HCT116 (cell line): Measurements from ENCODE around the gene GABPB1. TPM values are rescaled to one million over a fixed set of nuclear protein-coding genes. Genes with fewer than 3 reads are reported as not detected.

ENCODE experiments used
- ATAC-seq: fragments of 200-7000 bp; cut with Tn5 transposase; 2 replicates; pipeline ENCODE4 v1.9.1; 2020; ENCODE audit warnings: mild to moderate bottlenecking, moderate library complexity
- BruUV-seq: library from RNA; stranded (reverse); fragments of 400-500 nt; replicated peaks from 2 replicates; lab custom pipeline; 2021; lab: Mats Ljungman, UMichigan
- CTCF ChIA-PET: fragments of 300-600 bp; sonication (Branson Sonifier 250); formaldehyde crosslinking; loops from one replicate; lab custom pipeline; 2021; ENCODE audit warnings: antibody characterized with exemption; lab: Charles Lee
- POLR2A ChIA-PET: fragments of 300-600, 350-600 bp; sonication (Branson Sonifier 250); formaldehyde crosslinking; loops from one replicate; lab custom pipeline; 2021; ENCODE audit warnings: antibody characterized with exemption; lab: Charles Lee
- RAD21 ChIA-PET, 2 experiments: fragments of 300-600 bp; sonication (Branson Sonifier 250); formaldehyde crosslinking; loops; one replicate each; lab custom pipeline; 2023; ENCODE audit warnings: low total read pairs in 2 of 2; ENCODE audit not compliant: uncharacterized antibody in 2 of 2, unreplicated experiment in 2 of 2, low non-redundant PET in 1 of 2; lab: Charles Lee
- DNase-seq: peaks from one replicate; pipeline ENCODE4 v3.0.0-alpha.2; 2010; ENCODE audit warnings: low read depth, low spot score
- H2AFZ ChIP-seq: fragments of 200-600 bp; shearing (Covaris generic), sonication (generic); 2 replicates; pipeline ENCODE4 v1.6.1; 2017; ENCODE audit warnings: low read depth, mixed run types, mixed read lengths, antibody characterized with exemption, low read length; ENCODE audit not compliant: poor library complexity, severe bottlenecking
- H3K27ac ChIP-seq: 2 replicates; pipeline ENCODE4 v1.5.1; 2012; ENCODE audit warnings: low read depth, low read length
- H3K27me3 ChIP-seq: fragments of 200-600 bp; sonication (generic); 2 replicates; pipeline ENCODE4 v1.6.1; 2016; ENCODE audit warnings: mixed run types, low read length, mixed read lengths; ENCODE audit not compliant: insufficient read depth
- H3K36me3 ChIP-seq, 2 experiments: fragments of 200-500 bp in 1 of 2; fragments of 200-600 bp in 1 of 2; sonication (Bioruptor generic) in 1 of 2; sonication (generic) in 1 of 2; 2 replicates each; pipeline versions ENCODE4 v1.5.1 to v1.6.1; 2014 to 2016; ENCODE audit warnings: low read length in 2 of 2, inconsistent platforms in 1 of 2, mixed read lengths in 1 of 2, mixed run types in 1 of 2; ENCODE audit not compliant: insufficient read depth in 2 of 2, control insufficient read depth in 1 of 2
- H3K4me1 ChIP-seq, 2 experiments: fragments of 200-600 bp in 1 of 2; sonication (generic) in 1 of 2; 2 replicates each; pipeline versions ENCODE4 v1.5.1 to v1.6.1; 2012 to 2017; ENCODE audit warnings: low read length in 2 of 2, inconsistent platforms in 1 of 2, mild to moderate bottlenecking in 1 of 2, mixed read lengths in 1 of 2, mixed run types in 1 of 2, moderate library complexity in 1 of 2; ENCODE audit not compliant: insufficient read depth in 2 of 2, control insufficient read depth in 1 of 2
- H3K4me2 ChIP-seq: fragments of 200-600 bp; sonication (generic); 2 replicates; pipeline ENCODE4 v1.6.1; 2017; ENCODE audit warnings: mixed run types, low read length, mixed read lengths
- H3K4me3 ChIP-seq, 2 experiments: fragments of 200-600 bp in 1 of 2; sonication (generic) in 1 of 2; replicated peaks in 1 of 2; 2 replicates each; pipeline ENCODE4 v1.5.1; 2011 to 2016; ENCODE audit warnings: low read length in 2 of 2, control low read depth in 1 of 2, low read depth in 1 of 2, mild to moderate bottlenecking in 1 of 2, mixed read lengths in 1 of 2, mixed run types in 1 of 2
- H3K79me2 ChIP-seq: fragments of 200-600 bp; sonication (generic); 2 replicates; pipeline ENCODE4 v1.6.1; 2017; ENCODE audit warnings: mild to moderate bottlenecking, mixed run types, low read length, moderate library complexity, mixed read lengths; ENCODE audit not compliant: insufficient read depth
- H3K9ac ChIP-seq: fragments of 200-600 bp; sonication (generic); 2 replicates; pipeline ENCODE4 v1.6.1; 2016; ENCODE audit warnings: low read length, mixed read lengths
- H3K9me2 ChIP-seq: fragments of 200-600 bp; sonication (generic), shearing (Covaris generic); 2 replicates; pipeline ENCODE4 v1.6.1; 2017; ENCODE audit warnings: mixed run types, mild to moderate bottlenecking, moderate library complexity; ENCODE audit not compliant: insufficient read depth
- H3K9me3 ChIP-seq, 2 experiments: fragments of 200-500 bp in 1 of 2; fragments of 200-600 bp in 1 of 2; sonication (Bioruptor generic) in 1 of 2; sonication (generic) in 1 of 2; 2 replicates each; pipeline ENCODE4 v1.6.1; 2014 to 2017; ENCODE audit warnings: low read length in 2 of 2, mixed read lengths in 2 of 2, inconsistent platforms in 1 of 2, low read depth in 1 of 2, mild to moderate bottlenecking in 1 of 2, mixed run types in 1 of 2, moderate library complexity in 1 of 2; ENCODE audit not compliant: control insufficient read depth in 1 of 2, insufficient read depth in 1 of 2
- H4K20me1 ChIP-seq: fragments of 200-600 bp; sonication (generic), shearing (Covaris generic); 2 replicates; pipeline ENCODE4 v1.6.1; 2017; ENCODE audit warnings: mixed run types, mild to moderate bottlenecking, moderate library complexity; ENCODE audit not compliant: insufficient read depth
- ATF3 ChIP-seq: IDR thresholded peaks from 2 replicates; pipeline ENCODE4 v1.6.1; 2012
- CBX3 ChIP-seq: IDR thresholded peaks from 2 replicates; pipeline ENCODE4 v1.6.1; 2012; ENCODE audit warnings: low read depth
- CEBPB ChIP-seq: IDR thresholded peaks from 2 replicates; pipeline ENCODE4 v1.6.1; 2012; ENCODE audit warnings: low read depth
- EGR1 ChIP-seq: IDR thresholded peaks from 2 replicates; pipeline ENCODE4 v1.6.1; 2012; ENCODE audit warnings: low read depth
- ELF1 ChIP-seq: IDR thresholded peaks from 2 replicates; pipeline ENCODE4 v1.6.1; 2012; ENCODE audit warnings: low read depth, borderline replicate concordance
- EZH2phosphoT487 ChIP-seq: fragments of 200-600 bp; IDR thresholded peaks from 2 replicates; pipeline ENCODE4 v1.6.1; 2018; ENCODE audit warnings: antibody characterized with exemption, borderline replicate concordance
- FOSL1 ChIP-seq: IDR thresholded peaks from 2 replicates; pipeline ENCODE4 v1.6.1; 2012; ENCODE audit warnings: low read depth
- JUND ChIP-seq: IDR thresholded peaks from 2 replicates; pipeline ENCODE4 v1.6.1; 2012
- MAX ChIP-seq: IDR thresholded peaks from 2 replicates; pipeline ENCODE4 v1.6.1; 2012
- POLR2A ChIP-seq: IDR thresholded peaks from 2 replicates; pipeline ENCODE4 v1.7.0; 2011; ENCODE audit warnings: borderline replicate concordance; ENCODE audit not compliant: insufficient read depth, insufficient read length; ENCODE audit errors: extremely low read depth
- POLR2AphosphoS5 ChIP-seq: IDR thresholded peaks from 2 replicates; pipeline ENCODE4 v1.6.1; 2011; ENCODE audit warnings: mild to moderate bottlenecking, low read depth, low read length, moderate library complexity
- REST ChIP-seq: IDR thresholded peaks from 2 replicates; pipeline ENCODE4 v1.6.1; 2012; ENCODE audit warnings: low read depth
- SIN3A ChIP-seq: IDR thresholded peaks from 2 replicates; pipeline ENCODE4 v1.6.1; 2012; ENCODE audit warnings: low read depth
- SRF ChIP-seq: IDR thresholded peaks from 2 replicates; pipeline ENCODE4 v1.6.1; 2012; ENCODE audit warnings: low read depth
- TCF7L2 ChIP-seq: IDR thresholded peaks from 2 replicates; pipeline ENCODE4 v1.7.0; 2011; ENCODE audit warnings: borderline replicate concordance, inconsistent platforms; ENCODE audit not compliant: insufficient read depth, insufficient read length; ENCODE audit errors: extremely low read depth
- YY1 ChIP-seq: IDR thresholded peaks from 2 replicates; pipeline ENCODE4 v1.6.1; 2011; ENCODE audit warnings: low read length, low read depth, moderate library complexity, mild to moderate bottlenecking; ENCODE audit not compliant: insufficient replicate concordance; ENCODE audit errors: extremely low read depth
- ZBTB33 ChIP-seq: IDR thresholded peaks from 2 replicates; pipeline ENCODE4 v1.6.1; 2011; ENCODE audit warnings: mild to moderate bottlenecking, low read length, moderate library complexity; ENCODE audit not compliant: insufficient replicate concordance; ENCODE audit errors: extremely low read depth
- ZFX ChIP-seq: fragments of 450-650 bp; IDR thresholded peaks from 2 replicates; pipeline ENCODE4 v1.6.1; 2017
- ZNF274 ChIP-seq: fragments of 200-500 bp; sonication (Bioruptor generic); IDR thresholded peaks from 2 replicates; pipeline ENCODE4 v1.6.1; 2014; ENCODE audit warnings: mild to moderate bottlenecking, low read depth, low read length, inconsistent platforms
- intact Hi-C: fragments of 100-400 bp; cut with micrococcal nuclease; formaldehyde crosslinking; loops from 2 replicates; pipeline ENCODE4 v1.10.0; 2022
- total RNA-seq: library from RNA; stranded (reverse); gene quantifications from one replicate; pipeline ENCODE4 v1.2.1, GENCODE V29; 2021; ENCODE audit not compliant: unreplicated experiment

GABPB1 gene
- total RNA-seq, 1 experiment from 2014 or later, result 20.1 TPM

- TF ChIP-seq EZH2phosphoT487 (no peak), POLR2AphosphoS5 (no peak), JUND (no peak), SIN3A (no peak), ZNF274 (no peak), YY1 (no peak), CBX3 (no peak), POLR2A (no peak)
Measured at GRCh38 chr15:50249704-50250103, 105.3 kb downstream of the GABPB1 start (continued).

- ATAC-seq (no peak), DNase-seq (no peak)
- no peak overlapping the region for H3K4me2 ChIP-seq
- H3K9me2 ChIP-seq, result no peaks in the 10 kb centered on the region
- TF ChIP-seq EGR1 (no peak), POLR2AphosphoS5 (no peak), CBX3 (no peak), FOSL1 (no peak), SRF (no peak), MAX (no peak), EZH2phosphoT487 (no peak), ZFX (no peak), REST (no peak), ZNF274 (no peak), ELF1 (no peak), TCF7L2 (no peak), SIN3A (no peak), CEBPB (no peak), ATF3 (no peak), ZBTB33 (no peak), POLR2A (no peak)
- ChIA-PET POLR2A (no interaction called here), RAD21 (no interaction called here), CTCF (no interaction called here)
- no peak overlapping the region for H3K9ac ChIP-seq
- no peaks in the 10 kb centered on the region for H3K9me3 ChIP-seq
- intact Hi-C loops, result no loop called here
- H3K36me3 ChIP-seq, result no peaks in the 10 kb centered on the region
- no TSS peak for BruUV-seq
- H3K27me3 ChIP-seq, result peaks cover 3% of the 10 kb centered on the region; the same call in 1 of the 2 replicates
- H4K20me1 ChIP-seq, result no peaks in the 10 kb centered on the region
- no peaks in the 10 kb centered on the region for H3K4me1 ChIP-seq
- H2AFZ ChIP-seq, result no peak overlapping the region
- H3K79me2 ChIP-seq, result no peaks in the 10 kb centered on the region
- H3K4me3 ChIP-seq, result no peak overlapping the region
- no peak overlapping the region for H3K27ac ChIP-seq
Measured at GRCh38 chr15:50248994-50249582, 105.9 kb downstream of the GABPB1 start.
